ENCODE measurements around the gene KAT14.

Gene KAT14

DNA sequence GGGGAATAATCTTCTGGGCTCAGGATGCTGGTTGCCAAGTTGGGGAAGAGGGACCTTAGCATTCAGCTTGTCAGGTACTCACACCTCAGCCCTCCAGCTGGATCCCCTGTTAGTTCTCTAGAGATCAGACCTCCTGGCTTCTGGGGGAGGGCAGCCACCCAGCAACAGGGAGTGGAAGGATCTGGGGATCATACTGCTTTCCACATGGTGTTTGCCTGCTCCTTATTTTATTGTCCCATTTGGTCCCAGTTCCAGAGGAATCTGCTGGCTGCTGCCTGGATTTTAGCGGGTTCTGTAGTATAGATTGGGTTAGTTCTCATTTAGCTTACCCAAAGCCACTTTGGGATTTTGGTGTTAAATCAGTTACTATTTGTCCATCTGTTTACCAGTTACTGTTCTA is 29.3 kb downstream of the KAT14 start:
- TF ChIP-seq SIN3A (IDR thresholded peaks at IDR 0.05; ENCODE audit: borderline replicate concordance, insufficient read depth, low read length) (no peak), POLR2AphosphoS5 (IDR thresholded peaks at IDR 0.05; ENCODE audit: low read depth, low read length) (no peak)

- TF ChIP-seq TAF1 (IDR thresholded peaks at IDR 0.05; ENCODE audit: borderline replicate concordance, insufficient read depth, low read length) (no peak), POLR2AphosphoS5 (IDR thresholded peaks at IDR 0.05; ENCODE audit: low read depth, low read length) (no peak), SIN3A (IDR thresholded peaks at IDR 0.05; ENCODE audit: borderline replicate concordance, insufficient read depth, low read length) (no peak), FOXP2 (optimal IDR thresholded peaks at IDR 0.05; ENCODE audit: borderline replicate concordance, extremely low read depth, extremely low read length, insufficient read depth) (no peak)
- TF ChIP-seq, protein P1, sequence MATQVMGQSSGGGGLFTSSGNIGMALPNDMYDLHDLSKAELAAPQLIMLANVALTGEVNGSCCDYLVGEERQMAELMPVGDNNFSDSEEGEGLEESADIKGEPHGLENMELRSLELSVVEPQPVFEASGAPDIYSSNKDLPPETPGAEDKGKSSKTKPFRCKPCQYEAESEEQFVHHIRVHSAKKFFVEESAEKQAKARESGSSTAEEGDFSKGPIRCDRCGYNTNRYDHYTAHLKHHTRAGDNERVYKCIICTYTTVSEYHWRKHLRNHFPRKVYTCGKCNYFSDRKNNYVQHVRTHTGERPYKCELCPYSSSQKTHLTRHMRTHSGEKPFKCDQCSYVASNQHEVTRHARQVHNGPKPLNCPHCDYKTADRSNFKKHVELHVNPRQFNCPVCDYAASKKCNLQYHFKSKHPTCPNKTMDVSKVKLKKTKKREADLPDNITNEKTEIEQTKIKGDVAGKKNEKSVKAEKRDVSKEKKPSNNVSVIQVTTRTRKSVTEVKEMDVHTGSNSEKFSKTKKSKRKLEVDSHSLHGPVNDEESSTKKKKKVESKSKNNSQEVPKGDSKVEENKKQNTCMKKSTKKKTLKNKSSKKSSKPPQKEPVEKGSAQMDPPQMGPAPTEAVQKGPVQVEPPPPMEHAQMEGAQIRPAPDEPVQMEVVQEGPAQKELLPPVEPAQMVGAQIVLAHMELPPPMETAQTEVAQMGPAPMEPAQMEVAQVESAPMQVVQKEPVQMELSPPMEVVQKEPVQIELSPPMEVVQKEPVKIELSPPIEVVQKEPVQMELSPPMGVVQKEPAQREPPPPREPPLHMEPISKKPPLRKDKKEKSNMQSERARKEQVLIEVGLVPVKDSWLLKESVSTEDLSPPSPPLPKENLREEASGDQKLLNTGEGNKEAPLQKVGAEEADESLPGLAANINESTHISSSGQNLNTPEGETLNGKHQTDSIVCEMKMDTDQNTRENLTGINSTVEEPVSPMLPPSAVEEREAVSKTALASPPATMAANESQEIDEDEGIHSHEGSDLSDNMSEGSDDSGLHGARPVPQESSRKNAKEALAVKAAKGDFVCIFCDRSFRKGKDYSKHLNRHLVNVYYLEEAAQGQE (IDR thresholded peaks at IDR 0.05; ENCODE audit: insufficient read depth in 1 of 2, low read depth in 2 of 2, low read length in 2 of 2), result no peak
Observed at GRCh38 chr20:18172379-18172778, 34.7 kb downstream of the KAT14 start.

DNA sequence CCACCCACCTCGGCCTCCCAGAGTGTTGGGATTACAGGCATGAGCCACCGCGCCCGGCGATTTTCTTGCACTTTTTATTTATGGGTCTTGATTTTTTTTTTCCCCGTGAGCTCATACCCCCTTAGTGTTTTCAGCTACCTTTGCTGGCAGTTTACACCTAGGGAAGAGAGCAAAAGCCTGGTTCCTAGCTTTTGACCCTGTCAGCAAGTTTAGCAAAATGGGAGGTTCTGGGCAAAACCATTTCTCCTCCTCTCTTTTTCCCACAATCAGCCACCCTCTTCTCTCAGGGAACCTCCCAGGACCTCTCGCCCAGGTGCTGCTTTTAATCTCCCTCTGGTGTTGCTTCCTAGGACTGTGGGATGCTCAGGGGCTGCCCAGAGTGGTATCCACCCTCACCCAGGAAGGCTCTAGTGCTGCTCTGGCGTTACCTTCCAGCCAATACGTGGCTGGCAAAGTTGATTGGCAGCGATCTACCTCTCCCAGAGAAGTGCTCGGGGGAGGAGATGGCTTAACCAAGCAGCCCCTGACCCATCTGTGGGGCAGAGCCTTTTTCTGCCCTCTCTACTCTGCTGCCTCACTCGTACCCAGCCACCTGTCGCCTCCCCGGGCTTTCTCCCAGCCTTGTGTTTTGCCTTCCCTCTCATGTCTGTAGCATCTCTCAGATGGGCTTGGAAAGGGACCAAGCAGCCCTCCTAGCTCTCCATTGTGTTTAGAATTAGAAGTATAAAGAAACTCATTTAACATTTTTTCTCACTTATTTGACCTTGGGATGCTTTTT is 37.4 kb downstream of the KAT14 start:
- TF ChIP-seq FOXP2 (optimal IDR thresholded peaks at IDR 0.05; ENCODE audit: borderline replicate concordance, extremely low read depth, extremely low read length, insufficient read depth), result no peak
- no peak for TF ChIP-seq POLR2AphosphoS5 (IDR thresholded peaks at IDR 0.05; ENCODE audit: low read depth, low read length)
- no peak for TF ChIP-seq SIN3A (IDR thresholded peaks at IDR 0.05; ENCODE audit: borderline replicate concordance, insufficient read depth, low read length)
- TF ChIP-seq, protein P1 (IDR thresholded peaks at IDR 0.05; ENCODE audit: insufficient read depth in 1 of 2, low read depth in 2 of 2, low read length in 2 of 2), result no peak
- no peak for TF ChIP-seq TAF1 (IDR thresholded peaks at IDR 0.05; ENCODE audit: borderline replicate concordance, insufficient read depth, low read length)

DNA sequence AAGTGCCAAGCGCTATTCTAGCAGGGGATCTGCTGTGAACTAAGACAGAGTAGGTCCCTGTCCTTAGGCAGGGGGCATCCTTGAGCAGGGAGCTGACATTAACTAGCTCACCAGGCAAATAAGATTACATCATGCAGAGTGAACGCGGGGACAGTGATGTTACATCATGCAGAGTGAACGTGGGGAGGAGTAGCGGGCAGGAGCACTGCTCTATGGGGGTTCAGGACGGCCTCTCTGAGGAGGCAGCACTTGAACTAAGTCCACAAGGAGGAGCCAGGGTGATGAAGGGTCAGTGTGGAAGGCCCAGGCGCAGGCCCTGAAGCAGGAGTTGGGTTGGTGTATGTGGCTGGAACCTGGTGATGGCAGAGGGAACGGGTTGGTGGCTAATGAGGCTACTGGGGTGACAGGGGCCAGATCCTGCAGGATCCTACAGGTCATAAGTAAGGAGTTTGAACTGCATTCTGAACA is 38.7 kb downstream of the KAT14 start:
- TF ChIP-seq SIN3A (IDR thresholded peaks at IDR 0.05; ENCODE audit: borderline replicate concordance, insufficient read depth, low read length) (no peak), POLR2AphosphoS5 (IDR thresholded peaks at IDR 0.05; ENCODE audit: low read depth, low read length) (no peak), FOXP2 (optimal IDR thresholded peaks at IDR 0.05; ENCODE audit: borderline replicate concordance, extremely low read depth, extremely low read length, insufficient read depth) (no peak), TAF1 (IDR thresholded peaks at IDR 0.05; ENCODE audit: borderline replicate concordance, insufficient read depth, low read length) (no peak)
- TF ChIP-seq, protein P1 (IDR thresholded peaks at IDR 0.05; ENCODE audit: insufficient read depth in 1 of 2, low read depth in 2 of 2, low read length in 2 of 2), result no peak

GRCh38 chr20:18180815-18181214 is 43.2 kb downstream of the KAT14 start:
- TF ChIP-seq, protein P1 (IDR thresholded peaks at IDR 0.05; ENCODE audit: insufficient read depth in 1 of 2, low read depth in 2 of 2, low read length in 2 of 2), result no peak
- TF ChIP-seq TAF1 (IDR thresholded peaks at IDR 0.05; ENCODE audit: borderline replicate concordance, insufficient read depth, low read length), result no peak
- TF ChIP-seq SIN3A (IDR thresholded peaks at IDR 0.05; ENCODE audit: borderline replicate concordance, insufficient read depth, low read length), result no peak
- no peak for TF ChIP-seq FOXP2 (optimal IDR thresholded peaks at IDR 0.05; ENCODE audit: borderline replicate concordance, extremely low read depth, extremely low read length, insufficient read depth)
- TF ChIP-seq POLR2AphosphoS5 (IDR thresholded peaks at IDR 0.05; ENCODE audit: low read depth, low read length), result no peak
